ENCODE results near the gene PTRHD1. TPM values are rescaled to one million over a fixed set of nuclear protein-coding genes. Genes with fewer than 3 reads are reported as not detected.

The PTRHD1 gene
- total and polyA plus RNA-seq, 10 of the 15 experiments (the other 5 are each of a cell fraction or from before 2014, with no cell fraction given): 15.9 to 64.2 (median 45.0) TPM

GRCh38 chr2:24818721-24819167 is 25.6 kb upstream of the PTRHD1 start:
- RAD21 ChIA-PET (ENCODE audit: unreplicated experiment): interaction anchor here (1.0 to 1.2 kb wide), 2 partner anchors 67 to 408 kb away, joined by 3 to 4 read pairs; no protein-coding TSS in a partner anchor
- TF ChIP-seq MEF2B (IDR thresholded peaks at IDR 0.05; ENCODE audit: partially characterized antibody, poor library complexity, severe bottlenecking) (no peak), CHD2 (IDR thresholded peaks at IDR 0.05; ENCODE audit: borderline replicate concordance, low read depth, low read length) (no peak), MAX (IDR thresholded peaks at IDR 0.05; ENCODE audit: low read depth, low read length) (no peak), RELA (IDR thresholded peaks at IDR 0.05; ENCODE audit: borderline replicate concordance, partially characterized antibody) (no peak), NFYA (IDR thresholded peaks at IDR 0.05; ENCODE audit: borderline replicate concordance, low read depth, low read length) (no peak), SPI1 (IDR thresholded peaks at IDR 0.05; ENCODE audit: borderline replicate concordance, insufficient read depth, low read depth, low read length) (no peak)
- H3K36me3 ChIP-seq (ENCODE audit: control insufficient read depth in 2 of 2, insufficient read depth in 2 of 2, low read length in 1 of 2): peaks cover 35 to 44% of the 10 kb centered on the region in 2 experiments
- H3K9ac ChIP-seq (ENCODE audit: control insufficient read depth, insufficient read depth, low read length): no peak overlapping the region
- CTCF ChIA-PET: interaction anchor here (1.4 to 2.7 kb wide), 3 partner anchors 9 to 409 kb away, joined by 4 to 17 read pairs (median 5); no protein-coding TSS in a partner anchor
- FAIRE-seq: no peak
- 92% methylated on average over 9 of the region's 9 CpGs for WGBS (ENCODE audit: insufficient coverage, insufficient replicate concordance, low lambda C conversion rate, missing lambda C conversion rate)
- SMC1A ChIA-PET (ENCODE audit: uncharacterized antibody, unreplicated experiment): interaction anchor here (0.5 to 1.4 kb wide), 4 partner anchors 332 to 420 kb away, joined by 3 to 4 read pairs (median 4); no protein-coding TSS in a partner anchor
- in situ Hi-C loops (cut with MboI) (no loop called here), intact Hi-C loops (cut with micrococcal nuclease; ENCODE audit: unreplicated experiment) (no loop called here)
- no peaks in the 10 kb centered on the region for H3K79me2 ChIP-seq (ENCODE audit: control insufficient read depth, insufficient read depth, low read length)
- no peak overlapping the region for H2AFZ ChIP-seq (ENCODE audit: control insufficient read depth, low read depth, low read length)
- no peaks in the 10 kb centered on the region for H3K27me3 ChIP-seq (replicated peaks in 1 of 2; ENCODE audit: control insufficient read depth in 2 of 2, insufficient read depth in 2 of 2, low read length in 1 of 2)
- H4K20me1 ChIP-seq (ENCODE audit: control insufficient read depth, insufficient read depth): no peaks in the 10 kb centered on the region
- H3K4me1 ChIP-seq (ENCODE audit: control insufficient read depth, insufficient read depth, low read length): no peaks in the 10 kb centered on the region
- POLR2A ChIA-PET: interaction anchor here (0.5 kb wide), 1 partner anchor 204 kb away, joined by 3 read pairs; no protein-coding TSS in a partner anchor
- H3K9me3 ChIP-seq (replicated peaks; ENCODE audit: control insufficient read depth, insufficient read depth, low read length): no peaks in the 10 kb centered on the region
- no peak overlapping the region for H3K4me2 ChIP-seq (ENCODE audit: control insufficient read depth, insufficient read depth)
- BruUV-seq (replicated peaks): no TSS peak
- DNase-seq (ENCODE audit: low read depth, low spot score): no peak
- no peak for ATAC-seq
- no peak overlapping the region for H3K4me3 ChIP-seq
- no peak overlapping the region for H3K27ac ChIP-seq (ENCODE audit: control insufficient read depth, insufficient read depth)

GRCh38 chr2:24816884-24817283 is 23.7 kb upstream of the PTRHD1 start:
- no peak for FAIRE-seq
- 95% methylated on average over 4 of the region's 4 CpGs for WGBS (ENCODE audit: insufficient coverage, insufficient replicate concordance, low lambda C conversion rate, missing lambda C conversion rate)
- H3K27ac ChIP-seq (ENCODE audit: control insufficient read depth, insufficient read depth): no peak overlapping the region
- peaks cover 34 to 37% of the 10 kb centered on the region in 2 experiments for H3K36me3 ChIP-seq (ENCODE audit: control insufficient read depth in 2 of 2, insufficient read depth in 2 of 2, low read length in 1 of 2)
- in situ Hi-C loops (cut with MboI) (no loop called here), intact Hi-C loops (cut with micrococcal nuclease; ENCODE audit: unreplicated experiment) (no loop called here)
- H3K27me3 ChIP-seq (replicated peaks in 1 of 2; ENCODE audit: control insufficient read depth in 2 of 2, insufficient read depth in 2 of 2, low read length in 1 of 2): no peaks in the 10 kb centered on the region
- H3K79me2 ChIP-seq (ENCODE audit: control insufficient read depth, insufficient read depth, low read length): peaks cover 3% of the 10 kb centered on the region
- H3K4me2 ChIP-seq (ENCODE audit: control insufficient read depth, insufficient read depth): no peak overlapping the region
- no peak for DNase-seq (ENCODE audit: low read depth, low spot score)
- H3K4me1 ChIP-seq (ENCODE audit: control insufficient read depth, insufficient read depth, low read length): no peaks in the 10 kb centered on the region
- no peak for ATAC-seq
- SMC1A ChIA-PET (ENCODE audit: uncharacterized antibody, unreplicated experiment): no interaction called here
- CTCF ChIA-PET: interaction anchor here (0.8 kb wide), 1 partner anchor 404 kb away, joined by 3 read pairs; no protein-coding TSS in a partner anchor
- H2AFZ ChIP-seq (ENCODE audit: control insufficient read depth, low read depth, low read length): no peak overlapping the region
- no peaks in the 10 kb centered on the region for H3K9me3 ChIP-seq (replicated peaks; ENCODE audit: control insufficient read depth, insufficient read depth, low read length)
- no peak overlapping the region for H3K4me3 ChIP-seq
- no peaks in the 10 kb centered on the region for H4K20me1 ChIP-seq (ENCODE audit: control insufficient read depth, insufficient read depth)
- no peak overlapping the region for H3K9ac ChIP-seq (ENCODE audit: control insufficient read depth, insufficient read depth, low read length)
- RAD21 ChIA-PET (ENCODE audit: unreplicated experiment): no interaction called here
- POLR2A ChIA-PET: no interaction called here
- no TSS peak for BruUV-seq (replicated peaks)
- TF ChIP-seq SREBF1 (IDR thresholded peaks at IDR 0.05; ENCODE audit: low read length) (no peak), SP1 (IDR thresholded peaks at IDR 0.05; ENCODE audit: low read depth, low read length) (no peak), CHD2 (IDR thresholded peaks at IDR 0.05; ENCODE audit: borderline replicate concordance, low read depth, low read length) (no peak)
